ENCODE measurements around the gene TP53TG5.

The TP53TG5 gene

GRCh38 chr20:45404438-45404837 is 26.3 kb upstream of the TP53TG5 start:
- no peak for DNase-seq

GRCh38 chr20:45402946-45403345 is 24.8 kb upstream of the TP53TG5 start:
- DNase-seq, result no peak

- DNase-seq, result no peak
These were observed 22.4 kb upstream of the TP53TG5 start for GRCh38 chr20:45400346-45401031.

DNA sequence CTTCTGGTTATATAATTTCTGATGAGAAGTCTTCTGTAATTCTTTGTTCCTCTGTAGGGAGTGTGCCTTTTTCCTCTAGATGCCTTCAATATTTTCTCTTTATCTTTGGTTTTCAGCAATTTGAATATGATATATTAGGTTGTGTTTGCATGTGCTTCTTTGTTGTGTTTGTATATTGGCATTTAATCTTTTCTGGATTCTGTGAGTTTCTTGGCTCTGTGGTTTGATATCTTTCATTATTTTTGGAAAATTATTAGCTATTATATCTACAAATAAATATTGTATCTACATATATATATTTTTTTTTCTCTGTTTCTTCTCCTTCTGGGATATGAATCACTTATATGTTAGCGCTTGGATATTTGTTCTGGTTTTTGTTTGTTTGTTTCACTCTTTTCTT is 20.9 kb upstream of the TP53TG5 start:
- no peak for DNase-seq

- DNase-seq, result no peak
These were observed 16.9 kb upstream of the TP53TG5 start for GRCh38 chr20:45395114-45395415.

DNA sequence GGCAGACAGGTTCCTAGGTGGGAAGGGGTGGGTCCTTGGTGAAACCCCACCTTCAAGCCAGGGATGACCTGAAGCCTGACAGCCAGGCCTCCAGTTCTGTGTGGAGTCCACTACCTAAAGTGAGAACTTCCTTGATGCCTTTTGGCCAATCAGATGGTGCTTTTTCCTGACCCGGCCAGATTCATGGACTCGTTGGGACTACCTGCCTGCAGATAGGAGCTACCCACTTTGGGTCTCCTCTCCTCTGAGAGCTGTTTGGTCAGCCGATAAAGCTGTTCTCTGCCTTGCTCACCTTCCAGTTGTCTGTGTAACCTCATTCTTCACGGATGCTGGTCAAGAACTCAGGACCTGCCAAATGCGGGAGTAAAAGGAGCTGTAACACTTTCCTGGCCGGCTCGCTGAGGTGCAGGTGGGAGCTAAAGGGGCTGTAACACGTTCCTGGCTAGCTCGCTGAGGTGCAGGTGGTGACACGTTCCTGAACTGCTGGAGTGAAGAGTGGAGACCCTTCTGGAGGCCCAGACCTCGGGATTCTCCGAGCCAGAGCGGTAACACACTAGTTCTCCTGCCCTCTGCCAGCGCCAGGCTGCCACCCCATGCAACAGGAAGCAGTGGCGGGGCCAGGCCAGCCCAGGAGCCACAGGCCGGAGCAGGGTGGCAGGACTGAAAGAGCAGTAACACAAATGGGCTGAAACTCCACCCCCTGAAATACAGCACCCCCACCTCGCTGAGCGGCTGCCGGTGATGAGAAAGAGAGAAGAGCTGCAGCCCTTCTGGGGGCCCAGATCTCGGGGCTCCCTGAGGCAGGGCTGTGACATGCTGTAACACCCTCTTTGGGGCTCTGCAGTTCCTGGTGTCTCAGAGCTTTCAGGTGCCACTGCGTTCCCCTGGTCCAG is 16.3 kb upstream of the TP53TG5 start:
- DNase-seq, result no peak

DNA sequence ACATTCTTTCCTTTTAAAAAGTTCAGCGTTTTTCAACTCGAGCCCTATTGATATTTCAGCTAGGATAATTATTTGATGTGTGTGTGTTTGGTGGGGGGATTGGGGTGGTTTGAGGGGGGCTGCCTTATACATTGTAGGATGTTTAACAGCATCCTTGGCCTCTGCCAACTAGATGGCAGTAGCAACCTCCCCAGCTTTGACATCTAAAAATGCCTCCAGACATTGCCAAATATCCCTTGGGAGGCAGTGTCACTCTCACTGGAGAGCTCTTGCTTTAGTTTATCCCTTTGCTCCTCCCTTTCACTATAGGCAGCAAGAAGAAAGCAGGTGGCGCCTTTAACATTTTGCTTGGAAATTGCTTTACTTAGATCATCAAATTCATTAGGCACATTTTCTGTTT is 14.6 kb upstream of the TP53TG5 start:
- DNase-seq, result no peak

DNA sequence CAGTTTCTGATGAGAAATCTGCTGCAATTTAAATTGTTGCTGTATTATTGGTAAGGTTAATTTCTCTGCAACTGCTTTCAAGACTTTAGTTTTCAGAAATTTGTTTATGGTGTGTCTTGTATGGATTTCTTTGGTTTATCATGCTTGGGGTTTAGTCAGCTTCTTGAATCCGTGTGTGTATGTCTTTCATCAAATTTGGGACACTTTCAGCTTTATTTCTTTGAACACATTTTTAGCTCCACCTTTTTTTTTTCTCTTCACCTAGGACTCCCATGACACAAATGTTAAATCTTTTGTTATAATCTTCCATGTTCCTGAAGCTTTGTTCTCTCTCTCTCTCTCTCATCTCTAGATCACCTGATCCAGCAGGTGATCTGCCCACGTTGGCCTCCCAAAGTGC is 13.4 kb upstream of the TP53TG5 start:
- no peak for DNase-seq

- no peak for DNase-seq
These were observed 12.8 kb upstream of the TP53TG5 start for GRCh38 chr20:45390931-45391330.

- DNase-seq, result no peak
These were observed 9.1 kb upstream of the TP53TG5 start for GRCh38 chr20:45387274-45387673.

DNA sequence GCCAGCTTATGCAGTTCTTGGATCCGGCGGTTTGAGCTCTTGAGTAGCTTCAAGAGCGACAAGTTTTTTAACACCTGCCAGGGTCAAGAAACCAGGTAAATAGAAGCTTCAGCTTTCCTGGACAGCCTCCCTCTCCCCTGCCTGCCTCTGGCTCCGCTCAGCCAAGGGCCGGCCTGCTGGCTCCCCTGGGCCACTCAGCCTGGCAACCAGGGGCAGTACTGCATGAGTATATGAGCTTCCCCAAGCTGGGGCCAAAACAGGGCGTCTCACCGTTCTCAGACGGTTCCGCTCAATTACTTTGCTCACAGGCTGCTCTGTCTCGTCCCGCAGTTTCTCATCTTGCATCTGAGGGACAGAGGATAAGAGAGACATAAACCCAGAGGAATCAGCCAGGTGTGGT is 856 bp downstream of the TP53TG5 start:
- peak; percentile 49 for DNase-seq

DNA sequence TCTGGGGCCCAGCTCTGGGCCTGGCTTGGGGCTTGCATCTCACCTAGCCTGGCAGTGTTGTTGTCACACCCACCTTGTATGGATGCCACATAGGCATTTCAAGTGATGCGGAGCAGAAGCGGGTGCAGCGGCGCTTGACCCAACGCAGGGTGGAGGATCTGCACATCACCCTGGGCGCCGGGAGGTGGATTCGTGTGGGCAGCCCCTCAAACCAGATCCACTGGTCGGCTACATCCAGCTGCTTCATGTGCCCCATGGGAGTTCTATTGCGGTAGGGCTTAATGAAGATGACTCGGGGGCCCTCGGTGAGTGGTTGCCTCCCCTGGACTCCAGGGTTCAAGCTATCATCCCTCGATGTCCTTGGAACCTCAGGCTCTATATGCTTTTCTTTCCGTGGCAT is 3.2 kb downstream of the TP53TG5 start:
- no peak for DNase-seq

GRCh38 chr20:45374101-45374467 is 4.0 kb downstream of the TP53TG5 start:
- DNase-seq, result no peak

DNA sequence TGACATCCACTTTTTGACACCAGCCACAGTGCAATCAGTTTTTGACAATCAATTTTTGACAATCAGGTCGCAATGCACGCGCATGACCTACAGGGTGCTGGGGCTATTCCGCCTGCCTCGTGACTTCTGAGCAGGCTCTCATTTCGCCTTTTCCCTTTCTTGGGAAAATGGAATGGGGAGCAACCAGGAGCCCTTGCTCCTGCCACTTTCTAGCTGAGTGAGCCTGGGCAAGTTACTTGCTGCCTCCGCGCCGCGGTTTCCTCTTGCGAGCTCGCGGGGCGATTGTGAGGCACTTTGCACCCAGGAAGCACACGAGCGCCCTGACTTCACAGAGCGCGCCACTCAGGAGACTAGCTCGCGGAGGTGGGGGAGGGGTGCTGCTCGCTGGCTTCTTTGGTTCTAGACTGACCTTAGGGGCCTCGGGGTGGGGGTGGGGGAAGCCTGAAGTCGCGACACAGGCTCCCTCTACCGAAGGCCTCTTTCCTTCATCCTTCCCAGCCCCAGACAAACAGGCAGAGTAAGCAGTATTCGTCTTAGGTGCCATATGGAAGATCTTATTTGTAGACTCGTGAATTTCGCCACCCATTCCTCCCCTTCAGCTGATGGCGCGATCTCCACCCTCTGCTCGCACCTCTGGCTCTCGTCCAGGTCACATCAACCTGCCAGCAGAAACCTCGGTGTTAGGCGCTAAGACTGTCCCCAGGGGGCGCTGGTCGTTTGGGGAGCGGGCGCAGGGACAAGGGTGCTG is 4.6 kb downstream of the TP53TG5 start:
- no peak for DNase-seq

DNA sequence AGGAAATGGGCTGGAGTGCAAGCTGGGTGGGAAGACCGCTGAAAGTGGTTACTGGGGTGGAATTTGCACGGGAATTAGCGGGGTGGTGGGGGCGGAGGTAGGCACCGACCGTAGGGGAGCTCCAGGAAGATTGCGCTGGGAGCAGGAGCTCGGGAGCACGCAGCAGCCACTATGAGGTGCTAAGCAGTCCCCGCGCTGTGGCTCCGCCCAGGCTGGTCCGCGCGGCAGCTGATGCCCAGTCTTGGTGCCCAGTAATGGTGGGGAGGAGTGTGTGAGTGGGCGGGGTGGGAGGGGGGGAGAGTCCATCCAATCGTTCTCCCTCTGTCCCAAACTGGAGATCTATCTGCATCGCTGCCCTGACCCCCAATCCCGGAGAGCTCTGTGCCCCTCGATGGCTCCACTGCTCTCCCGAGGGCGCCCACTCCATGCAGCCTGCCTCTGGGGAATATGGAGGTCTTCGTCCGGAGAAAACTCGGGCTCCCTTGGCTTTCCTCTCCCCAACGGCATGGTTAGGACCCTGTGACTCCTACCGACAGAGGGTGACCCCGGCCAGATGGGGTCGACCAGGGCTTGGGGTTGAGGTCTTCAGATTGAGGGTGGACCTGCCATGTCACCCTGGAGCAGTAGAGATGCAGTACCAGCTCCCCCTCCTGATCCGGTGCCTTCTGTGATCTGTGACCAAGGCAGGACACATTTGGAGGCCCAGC is 5.3 kb downstream of the TP53TG5 start:
- no peak for DNase-seq

DNA sequence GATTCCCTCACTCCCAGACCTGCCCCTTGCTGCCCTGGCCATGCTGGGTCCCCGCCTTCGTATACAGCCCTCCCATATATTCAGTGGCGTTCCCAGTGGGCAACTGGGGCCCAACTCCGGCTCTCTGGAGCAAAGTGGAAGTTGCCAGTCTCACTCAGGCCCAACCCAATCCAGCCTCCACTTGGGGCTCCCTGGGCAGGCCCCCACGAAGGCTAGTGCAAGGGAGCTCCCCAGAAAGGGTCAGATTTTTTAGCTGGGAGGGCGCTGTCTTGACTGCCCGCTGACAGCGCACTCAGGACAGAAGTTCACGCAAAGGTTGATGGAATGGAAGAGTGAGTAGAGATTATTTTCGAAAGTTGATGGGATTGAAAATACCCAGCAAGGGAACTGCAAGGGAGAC is 5.9 kb downstream of the TP53TG5 start:
- DNase-seq, result no peak

GRCh38 chr20:45370571-45371160 is 7.5 kb downstream of the TP53TG5 start:
- DNase-seq, result no peak

DNA sequence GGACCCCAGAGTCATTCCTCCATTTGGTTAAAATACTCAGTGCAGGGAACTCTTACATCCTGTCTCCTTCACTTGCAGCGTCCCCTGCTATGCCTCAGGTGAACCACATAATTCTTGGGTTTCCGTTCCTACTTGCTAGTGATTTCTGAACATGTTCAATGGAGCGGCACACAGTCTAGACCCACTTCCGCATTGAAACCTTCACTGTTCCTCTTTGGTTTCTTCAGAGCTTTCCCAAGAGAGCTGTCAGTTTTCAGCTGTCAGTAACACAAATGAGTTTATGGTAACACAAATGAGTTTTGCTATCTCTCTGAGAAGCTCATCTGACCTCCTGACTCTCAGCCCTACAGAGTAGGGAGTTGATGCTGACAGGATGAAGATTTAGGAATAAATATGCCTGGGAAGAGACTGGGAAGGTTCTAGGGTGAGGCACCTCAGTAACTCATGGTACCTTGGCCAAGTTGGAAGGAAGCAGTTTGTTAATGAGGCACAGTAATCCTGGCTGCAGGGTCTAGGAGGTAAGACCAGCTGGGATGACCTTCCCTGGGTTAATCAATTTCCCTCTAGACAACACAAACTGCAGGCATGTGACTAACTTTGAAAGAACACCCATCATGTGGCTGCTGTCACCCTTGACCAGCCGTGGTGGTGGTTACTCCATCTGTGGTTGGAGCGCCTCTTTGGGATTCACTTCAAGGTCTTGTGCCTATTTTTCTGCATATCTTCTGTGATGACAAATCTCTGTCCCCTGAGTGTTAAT is 9.7 kb downstream of the TP53TG5 start:
- DNase-seq, result no peak

DNA sequence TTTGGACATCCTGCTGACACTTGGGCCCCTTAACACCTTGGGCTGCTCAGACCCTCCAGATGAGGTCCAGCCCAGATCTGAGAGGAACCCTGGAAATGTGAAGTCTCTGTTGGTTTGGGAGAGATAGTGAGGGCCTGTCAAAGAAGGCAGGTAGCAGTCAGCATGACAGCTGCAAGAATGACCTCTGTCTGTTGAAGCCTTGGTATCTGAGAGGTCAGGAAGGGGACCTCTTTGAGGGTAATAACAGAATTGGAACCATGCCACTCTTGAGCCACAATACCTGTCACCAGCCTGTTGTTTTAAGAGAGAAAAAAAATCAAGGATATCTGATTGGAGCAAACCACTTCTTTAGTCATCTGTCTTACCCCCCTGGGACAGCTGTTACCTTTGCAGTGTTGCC is 11.0 kb downstream of the TP53TG5 start:
- DNase-seq, result no peak

- no peak for DNase-seq
These were observed 11.5 kb downstream of the TP53TG5 start for GRCh38 chr20:45366631-45367030.

- no peak for DNase-seq
These were observed 11.9 kb downstream of the TP53TG5 start for GRCh38 chr20:45366192-45366591.

GRCh38 chr20:45365444-45365970 is 12.6 kb downstream of the TP53TG5 start:
- no peak for DNase-seq
